ENCODE measurements around the gene DNAJC17.
A peak's percentile ranks its signal among the peaks of the same experiment; 100 is the strongest.

The DNAJC17 gene

GRCh38 chr15:40808861-40809450 is 1.7 kb upstream of the DNAJC17 start:
- Histone ChIP-seq H3K27me3 (ENCODE audit: control insufficient read depth, insufficient read depth, low read length) (no peaks in the 10 kb centered on the region), H3K9me3 (ENCODE audit: control insufficient read depth, insufficient read depth, low read depth, low read length) (no peaks in the 10 kb centered on the region), H3K4me3 (ENCODE audit: low read depth, low read length) (no peak overlapping the region), H3K36me3 (ENCODE audit: control insufficient read depth, insufficient read depth, low read length) (peaks cover 19% of the 10 kb centered on the region), H3K4me1 (ENCODE audit: control insufficient read depth, insufficient read depth, low read length) (peaks cover 8% of the 10 kb centered on the region; the same call in 1 of the 2 replicates), H3K27ac (ENCODE audit: low read depth, low read length) (no peak overlapping the region), H3K9ac (ENCODE audit: low read length) (no peak overlapping the region)

GRCh38 chr15:40807888-40808461 is 702 bp upstream of the DNAJC17 start:
- peak overlapping the region; percentile 99 for H3K4me3 ChIP-seq (ENCODE audit: low read depth, low read length)
- peaks cover 8% of the 10 kb centered on the region; the same call in 1 of the 2 replicates for H3K4me1 ChIP-seq (ENCODE audit: control insufficient read depth, insufficient read depth, low read length)
- H3K9me3 ChIP-seq (ENCODE audit: control insufficient read depth, insufficient read depth, low read depth, low read length), result no peaks in the 10 kb centered on the region
- peak overlapping the region; percentile 52 for H3K9ac ChIP-seq (ENCODE audit: low read length)
- H3K36me3 ChIP-seq (ENCODE audit: control insufficient read depth, insufficient read depth, low read length), result peaks cover 17% of the 10 kb centered on the region
- H3K27me3 ChIP-seq (ENCODE audit: control insufficient read depth, insufficient read depth, low read length), result no peaks in the 10 kb centered on the region
- no peak overlapping the region for H3K27ac ChIP-seq (ENCODE audit: low read depth, low read length)

GRCh38 chr15:40806672-40807027 is 623 bp downstream of the DNAJC17 start:
- Histone ChIP-seq H3K36me3 (ENCODE audit: control insufficient read depth, insufficient read depth, low read length) (peaks cover 17% of the 10 kb centered on the region), H3K9me3 (ENCODE audit: control insufficient read depth, insufficient read depth, low read depth, low read length) (no peaks in the 10 kb centered on the region), H3K27me3 (ENCODE audit: control insufficient read depth, insufficient read depth, low read length) (no peaks in the 10 kb centered on the region), H3K27ac (ENCODE audit: low read depth, low read length) (no peak overlapping the region), H3K4me3 (ENCODE audit: low read depth, low read length) (peak overlapping the region; percentile 99), H3K4me1 (ENCODE audit: control insufficient read depth, insufficient read depth, low read length) (peaks cover 8% of the 10 kb centered on the region; the same call in 1 of the 2 replicates), H3K9ac (ENCODE audit: low read length) (peak overlapping the region; percentile 85)

GRCh38 chr15:40803688-40804087 is 3.6 kb downstream of the DNAJC17 start:
- H3K27me3 ChIP-seq (ENCODE audit: control insufficient read depth, insufficient read depth, low read length), result no peaks in the 10 kb centered on the region
- no peak overlapping the region for H3K27ac ChIP-seq (ENCODE audit: low read depth, low read length)
- H3K4me3 ChIP-seq (ENCODE audit: low read depth, low read length), result no peak overlapping the region
- H3K4me1 ChIP-seq (ENCODE audit: control insufficient read depth, insufficient read depth, low read length), result peaks cover 19% of the 10 kb centered on the region
- no peak overlapping the region for H3K9ac ChIP-seq (ENCODE audit: low read length)
- no peaks in the 10 kb centered on the region for H3K9me3 ChIP-seq (ENCODE audit: control insufficient read depth, insufficient read depth, low read depth, low read length)
- 0 out of 2 replicates have a peak, but pooled peaks cover 3% of the 10 kb centered on the region for H3K36me3 ChIP-seq (ENCODE audit: control insufficient read depth, insufficient read depth, low read length)

- Histone ChIP-seq H3K4me3 (ENCODE audit: low read depth, low read length) (no peak overlapping the region), H3K9me3 (ENCODE audit: control insufficient read depth, insufficient read depth, low read depth, low read length) (no peaks in the 10 kb centered on the region), H3K4me1 (ENCODE audit: control insufficient read depth, insufficient read depth, low read length) (peaks cover 22% of the 10 kb centered on the region), H3K36me3 (ENCODE audit: control insufficient read depth, insufficient read depth, low read length) (0 out of 2 replicates have a peak, but pooled peaks cover 3% of the 10 kb centered on the region), H3K9ac (ENCODE audit: low read length) (no peak overlapping the region), H3K27me3 (ENCODE audit: control insufficient read depth, insufficient read depth, low read length) (no peaks in the 10 kb centered on the region), H3K27ac (ENCODE audit: low read depth, low read length) (no peak overlapping the region)
Measured at GRCh38 chr15:40803076-40803475, 4.2 kb downstream of the DNAJC17 start.

GRCh38 chr15:40799523-40799922 is 7.8 kb downstream of the DNAJC17 start:
- Histone ChIP-seq H3K27ac (ENCODE audit: low read depth, low read length) (no peak overlapping the region), H3K4me1 (ENCODE audit: control insufficient read depth, insufficient read depth, low read length) (peaks cover 29% of the 10 kb centered on the region), H3K4me3 (ENCODE audit: low read depth, low read length) (no peak overlapping the region; the same call in 1 of the 2 replicates), H3K27me3 (ENCODE audit: control insufficient read depth, insufficient read depth, low read length) (no peaks in the 10 kb centered on the region), H3K36me3 (ENCODE audit: control insufficient read depth, insufficient read depth, low read length) (0 out of 2 replicates have a peak, but pooled peaks cover 3% of the 10 kb centered on the region), H3K9me3 (ENCODE audit: control insufficient read depth, insufficient read depth, low read depth, low read length) (no peaks in the 10 kb centered on the region), H3K9ac (ENCODE audit: low read length) (no peak overlapping the region)

- Histone ChIP-seq H3K27ac (ENCODE audit: low read depth, low read length) (no peak overlapping the region), H3K9ac (ENCODE audit: low read length) (no peak overlapping the region), H3K4me1 (ENCODE audit: control insufficient read depth, insufficient read depth, low read length) (peaks cover 34% of the 10 kb centered on the region), H3K4me3 (ENCODE audit: low read depth, low read length) (no peak overlapping the region), H3K27me3 (ENCODE audit: control insufficient read depth, insufficient read depth, low read length) (no peaks in the 10 kb centered on the region), H3K36me3 (ENCODE audit: control insufficient read depth, insufficient read depth, low read length) (no peaks in the 10 kb centered on the region), H3K9me3 (ENCODE audit: control insufficient read depth, insufficient read depth, low read depth, low read length) (no peaks in the 10 kb centered on the region)
Measured at GRCh38 chr15:40796512-40796911, 10.8 kb downstream of the DNAJC17 start.

GRCh38 chr15:40796041-40796440 is 11.2 kb downstream of the DNAJC17 start:
- no peak overlapping the region for H3K27ac ChIP-seq (ENCODE audit: low read depth, low read length)
- H3K36me3 ChIP-seq (ENCODE audit: control insufficient read depth, insufficient read depth, low read length), result no peaks in the 10 kb centered on the region
- H3K9me3 ChIP-seq (ENCODE audit: control insufficient read depth, insufficient read depth, low read depth, low read length), result no peaks in the 10 kb centered on the region
- H3K27me3 ChIP-seq (ENCODE audit: control insufficient read depth, insufficient read depth, low read length), result no peaks in the 10 kb centered on the region
- peaks cover 34% of the 10 kb centered on the region for H3K4me1 ChIP-seq (ENCODE audit: control insufficient read depth, insufficient read depth, low read length)
- H3K9ac ChIP-seq (ENCODE audit: low read length), result no peak overlapping the region
- no peak overlapping the region for H3K4me3 ChIP-seq (ENCODE audit: low read depth, low read length)

GRCh38 chr15:40793216-40793989 is 13.9 kb downstream of the DNAJC17 start:
- Histone ChIP-seq H3K27ac (ENCODE audit: low read depth, low read length) (no peak overlapping the region), H3K9me3 (ENCODE audit: control insufficient read depth, insufficient read depth, low read depth, low read length) (no peaks in the 10 kb centered on the region), H3K36me3 (ENCODE audit: control insufficient read depth, insufficient read depth, low read length) (no peaks in the 10 kb centered on the region), H3K27me3 (ENCODE audit: control insufficient read depth, insufficient read depth, low read length) (no peaks in the 10 kb centered on the region), H3K9ac (ENCODE audit: low read length) (no peak overlapping the region), H3K4me3 (ENCODE audit: low read depth, low read length) (no peak overlapping the region), H3K4me1 (ENCODE audit: control insufficient read depth, insufficient read depth, low read length) (peaks cover 27% of the 10 kb centered on the region)

- no peak overlapping the region for H3K4me3 ChIP-seq (ENCODE audit: low read depth, low read length)
- H3K27ac ChIP-seq (ENCODE audit: low read depth, low read length), result no peak overlapping the region
- no peaks in the 10 kb centered on the region for H3K27me3 ChIP-seq (ENCODE audit: control insufficient read depth, insufficient read depth, low read length)
- no peaks in the 10 kb centered on the region for H3K9me3 ChIP-seq (ENCODE audit: control insufficient read depth, insufficient read depth, low read depth, low read length)
- H3K36me3 ChIP-seq (ENCODE audit: control insufficient read depth, insufficient read depth, low read length), result no peaks in the 10 kb centered on the region
- no peak overlapping the region for H3K9ac ChIP-seq (ENCODE audit: low read length)
- H3K4me1 ChIP-seq (ENCODE audit: control insufficient read depth, insufficient read depth, low read length), result peaks cover 29% of the 10 kb centered on the region
Measured at GRCh38 chr15:40792394-40792793, 14.9 kb downstream of the DNAJC17 start.

- H3K27ac ChIP-seq (ENCODE audit: low read depth, low read length), result no peak overlapping the region
- no peaks in the 10 kb centered on the region for H3K9me3 ChIP-seq (ENCODE audit: control insufficient read depth, insufficient read depth, low read depth, low read length)
- H3K4me1 ChIP-seq (ENCODE audit: control insufficient read depth, insufficient read depth, low read length), result peaks cover 36% of the 10 kb centered on the region
- H3K27me3 ChIP-seq (ENCODE audit: control insufficient read depth, insufficient read depth, low read length), result no peaks in the 10 kb centered on the region
- no peak overlapping the region for H3K4me3 ChIP-seq (ENCODE audit: low read depth, low read length)
- no peaks in the 10 kb centered on the region for H3K36me3 ChIP-seq (ENCODE audit: control insufficient read depth, insufficient read depth, low read length)
- H3K9ac ChIP-seq (ENCODE audit: low read length), result no peak overlapping the region
Measured at GRCh38 chr15:40790718-40791117, 16.6 kb downstream of the DNAJC17 start.
